Fibroblast of lung (primary cell): ENCODE measurements around the gene SLC23A1. TPM values are rescaled to one million over a fixed set of nuclear protein-coding genes. Genes with fewer than 3 reads are reported as not detected.
"Not testable (repeated sequence)": the region's sequence is repeated elsewhere in the genome, so short reads cannot be mapped to it uniquely, and the experiment has no call there.

Experiments used
- DNase-seq, 2 donors: peaks; one replicate each; pipeline versions ENCODE4 v3.0.0 to v3.0.0-alpha.2; 2010; ENCODE audit warnings: low read depth in 2 of 2
- H2AFZ ChIP-seq: 2 replicates; pipeline ENCODE4 v1.5.1; 2012; ENCODE audit warnings: low read length, control low read depth, inconsistent platforms
- H3K27ac ChIP-seq: 2 replicates; pipeline ENCODE4 v1.5.1; 2011; ENCODE audit warnings: low read length, control low read depth; ENCODE audit not compliant: insufficient read depth
- H3K27me3 ChIP-seq: 2 replicates; pipeline ENCODE4 v1.5.1; 2011; ENCODE audit warnings: mild to moderate bottlenecking, low read length; ENCODE audit not compliant: control insufficient read depth, insufficient read depth
- H3K36me3 ChIP-seq: 2 replicates; pipeline ENCODE4 v1.5.1; 2011; ENCODE audit warnings: low read length; ENCODE audit not compliant: control insufficient read depth, insufficient read depth
- H3K4me1 ChIP-seq: 2 replicates; pipeline ENCODE4 v1.5.1; 2011; ENCODE audit warnings: low read length; ENCODE audit not compliant: control insufficient read depth, insufficient read depth; ENCODE audit errors: extremely low read depth
- H3K4me2 ChIP-seq: 2 replicates; pipeline ENCODE4 v1.5.1; 2011; ENCODE audit warnings: low read length, control low read depth; ENCODE audit not compliant: insufficient read depth; ENCODE audit errors: extremely low read depth
- H3K4me3 ChIP-seq, 4 experiments: fragments of 200-600 bp in 1 of 4; sonication (generic) in 1 of 4; replicated peaks in 1 of 4; 2 replicates each; pipeline ENCODE4 v1.5.1; 2011 to 2016; ENCODE audit warnings: low read length in 4 of 4, low read depth in 3 of 4, mild to moderate bottlenecking in 3 of 4, control low read depth in 2 of 4, inconsistent platforms in 1 of 4, mixed read lengths in 1 of 4; ENCODE audit not compliant: insufficient read depth in 1 of 4; ENCODE audit errors: control extremely low read depth in 1 of 4
- H3K79me2 ChIP-seq: 2 replicates; pipeline ENCODE4 v1.5.1; 2012; ENCODE audit warnings: mild to moderate bottlenecking, low read length, inconsistent platforms; ENCODE audit not compliant: control insufficient read depth, insufficient read depth
- H3K9ac ChIP-seq: 2 replicates; pipeline ENCODE4 v1.5.1; 2011; ENCODE audit warnings: mild to moderate bottlenecking, low read length, control low read depth; ENCODE audit not compliant: insufficient read depth
- H3K9me3 ChIP-seq: 2 replicates; pipeline ENCODE4 v1.5.1; 2012; ENCODE audit warnings: low read depth, low read length; ENCODE audit not compliant: control insufficient read depth, insufficient read depth
- H4K20me1 ChIP-seq: 2 replicates; pipeline ENCODE4 v1.5.1; 2011; ENCODE audit warnings: low read length; ENCODE audit not compliant: control insufficient read depth, insufficient read depth; ENCODE audit errors: extremely low read depth
- CTCF ChIP-seq, 2 donors: IDR thresholded peaks in 1 of 2; conservative IDR thresholded peaks in 1 of 2; 1 replicate in 1 of 2; 2 replicates in 1 of 2; pipeline ENCODE4 v1.5.1; 2011 to 2012; ENCODE audit warnings: low read length in 2 of 2, control low read depth in 1 of 2, inconsistent platforms in 1 of 2, low read depth in 1 of 2, mild to moderate bottlenecking in 1 of 2
- EZH2 ChIP-seq: IDR thresholded peaks from 2 replicates; pipeline ENCODE4 v1.5.1; 2012; ENCODE audit warnings: low read length, control low read depth, mild to moderate bottlenecking; ENCODE audit errors: missing control alignments
- polyA plus RNA-seq, 2 donors: library from polyadenylated mRNA; depleted of rRNA in 1 of 2; stranded (reverse) in 1 of 2; unstranded in 1 of 2; fragments of >200 nt; gene quantifications; 2 replicates each; pipeline ENCODE4 v1.2.1, GENCODE V29; 2011 to 2012; ENCODE audit warnings: missing spikeins in 1 of 2
- total RNA-seq: library from RNA; depleted of rRNA; stranded (reverse); fragments of >200 nt; gene quantifications from 2 replicates; pipeline ENCODE4 v1.2.1, GENCODE V29; 2014

Gene SLC23A1
- total and polyA plus RNA-seq, 2 donors (not counting 1 experiment from before 2014, with no cell fraction given), result not detected

DNA sequence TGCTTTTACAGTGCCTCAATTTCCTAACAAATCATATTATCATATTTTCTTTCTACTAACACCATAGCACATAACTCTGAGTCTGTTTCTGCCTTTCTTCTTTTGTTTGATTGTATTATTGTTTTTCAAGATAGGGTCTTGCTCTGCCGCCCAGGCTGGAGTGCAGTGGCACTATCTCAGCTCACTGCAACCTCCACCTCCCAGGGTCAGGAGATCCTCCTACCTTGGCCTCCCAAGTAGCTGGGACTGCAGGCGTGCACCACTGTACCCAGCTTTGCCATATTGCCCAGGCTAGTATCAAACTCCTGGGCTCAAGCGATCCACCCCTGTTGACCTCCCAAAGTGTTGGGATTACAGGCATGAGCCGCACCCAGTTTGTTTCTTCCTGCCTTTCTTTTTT, 22.7 kb downstream of the SLC23A1 start:
- Histone ChIP-seq H3K79me2 (peaks cover 41% of the 10 kb centered on the region), H3K36me3 (no peaks in the 10 kb centered on the region), H4K20me1 (no peaks in the 10 kb centered on the region)

DNA sequence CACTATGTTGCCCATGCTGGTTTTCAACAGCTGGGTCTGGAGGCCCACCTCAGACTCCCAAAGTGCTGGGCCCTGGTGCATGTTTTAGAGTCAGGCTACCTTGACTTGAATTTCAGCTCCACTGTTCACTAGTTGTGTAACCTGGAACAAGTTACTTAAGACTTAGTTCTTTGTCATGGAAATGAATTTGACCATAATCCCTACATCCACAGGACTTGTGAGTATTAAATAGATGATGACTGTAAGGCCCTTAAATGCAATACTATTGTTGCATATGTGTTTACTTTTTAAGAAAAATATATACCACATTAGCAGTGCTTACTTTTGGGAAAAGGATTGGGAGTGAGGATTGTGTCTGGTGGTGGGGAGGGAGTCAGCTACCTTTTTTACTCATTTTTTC, 25.0 kb downstream of the SLC23A1 start:
- Histone ChIP-seq H3K4me1 (no peaks in the 10 kb centered on the region), H3K4me3 (no peak overlapping the region), H3K27me3 (no peaks in the 10 kb centered on the region), H3K27ac (no peak overlapping the region), H3K36me3 (no peaks in the 10 kb centered on the region), H3K9me3 (no peaks in the 10 kb centered on the region), H3K9ac (no peak overlapping the region), H3K4me2 (no peak overlapping the region), H4K20me1 (no peaks in the 10 kb centered on the region), H3K79me2 (peaks cover 54% of the 10 kb centered on the region), H2AFZ (no peak overlapping the region)
- DNase-seq, result no peak
- TF ChIP-seq EZH2 (no peak), CTCF (conservative IDR thresholded peaks at IDR 0.05 in 1 of 2, IDR thresholded peaks at IDR 0.05 in 1 of 2; ENCODE audit: low read depth in 1 of 2, low read length in 2 of 2) (no peak)

More for the DNA sequence above, 22.7 kb downstream of the SLC23A1 start:
- no peak overlapping the region for H3K27ac ChIP-seq
- H2AFZ ChIP-seq, result no peak overlapping the region
- no peak for TF ChIP-seq EZH2
- TF ChIP-seq CTCF (conservative IDR thresholded peaks at IDR 0.05 in 1 of 2, IDR thresholded peaks at IDR 0.05 in 1 of 2; ENCODE audit: low read depth in 1 of 2, low read length in 2 of 2), result no peak
- H3K9me3 ChIP-seq, result no peaks in the 10 kb centered on the region
- H3K4me3 ChIP-seq, result no peak overlapping the region
- no peaks in the 10 kb centered on the region for H3K27me3 ChIP-seq
- no peaks in the 10 kb centered on the region for H3K4me1 ChIP-seq
- H3K9ac ChIP-seq, result no peak overlapping the region
- no peak for DNase-seq
- H3K4me2 ChIP-seq, result no peak overlapping the region

DNA sequence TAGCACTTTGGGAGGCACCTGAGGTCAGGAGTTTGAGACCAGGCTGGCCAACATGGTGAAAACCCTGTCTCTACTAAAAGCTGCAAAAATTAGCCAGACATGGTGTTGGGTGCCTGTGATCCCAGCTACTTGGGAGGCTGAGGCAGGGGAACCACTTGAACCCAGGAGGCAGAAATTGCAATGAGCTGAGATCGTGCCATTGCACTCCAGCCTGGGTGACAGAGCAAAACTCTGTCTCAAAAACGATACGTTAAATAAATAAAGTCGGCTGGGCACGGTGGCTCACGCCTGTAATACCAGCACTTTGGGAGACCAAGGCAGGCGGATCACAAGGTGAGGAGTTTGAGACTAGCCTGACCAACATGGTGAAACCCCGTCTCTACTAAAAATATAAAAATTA, 27.2 kb downstream of the SLC23A1 start:
- not testable (repeated sequence) for H3K4me3 ChIP-seq, DNase-seq, H3K27me3 ChIP-seq, H3K4me2 ChIP-seq, H4K20me1 ChIP-seq, H3K4me1 ChIP-seq, H3K9ac ChIP-seq, H3K9me3 ChIP-seq, H3K36me3 ChIP-seq, H2AFZ ChIP-seq, H3K27ac ChIP-seq
- peaks cover 59% of the 10 kb centered on the region for H3K79me2 ChIP-seq
